NOMO-1 (cell line): ENCODE results near the gene SERTAD3.

Experiments
- DNase-seq, 2 experiments: peaks; one replicate each; lab custom pipeline; 2025; ENCODE audit not compliant: unreplicated experiment in 2 of 2; lab: John Stamatoyannopoulos, UW

SERTAD3 gene

GRCh38 chr19:40425450-40426287, 18.5 kb downstream of the SERTAD3 start, which contains the start of gene SERTAD1:
TSS of gene SERTAD1 (minus strand) at chr19:40425992. CDS start at chr19:40423546, 2,446 bp downstream.
- DNase-seq: peak; percentile 99 to 100

- DNase-seq: no peak
Observed at GRCh38 chr19:40424637-40425449, 19.3 kb downstream of the SERTAD3 start.

GRCh38 chr19:40423938-40424337, 20.2 kb downstream of the SERTAD3 start:
- DNase-seq: no peak

- no peak for DNase-seq
Observed at GRCh38 chr19:40422748-40423566, 21.2 kb downstream of the SERTAD3 start.

DNA sequence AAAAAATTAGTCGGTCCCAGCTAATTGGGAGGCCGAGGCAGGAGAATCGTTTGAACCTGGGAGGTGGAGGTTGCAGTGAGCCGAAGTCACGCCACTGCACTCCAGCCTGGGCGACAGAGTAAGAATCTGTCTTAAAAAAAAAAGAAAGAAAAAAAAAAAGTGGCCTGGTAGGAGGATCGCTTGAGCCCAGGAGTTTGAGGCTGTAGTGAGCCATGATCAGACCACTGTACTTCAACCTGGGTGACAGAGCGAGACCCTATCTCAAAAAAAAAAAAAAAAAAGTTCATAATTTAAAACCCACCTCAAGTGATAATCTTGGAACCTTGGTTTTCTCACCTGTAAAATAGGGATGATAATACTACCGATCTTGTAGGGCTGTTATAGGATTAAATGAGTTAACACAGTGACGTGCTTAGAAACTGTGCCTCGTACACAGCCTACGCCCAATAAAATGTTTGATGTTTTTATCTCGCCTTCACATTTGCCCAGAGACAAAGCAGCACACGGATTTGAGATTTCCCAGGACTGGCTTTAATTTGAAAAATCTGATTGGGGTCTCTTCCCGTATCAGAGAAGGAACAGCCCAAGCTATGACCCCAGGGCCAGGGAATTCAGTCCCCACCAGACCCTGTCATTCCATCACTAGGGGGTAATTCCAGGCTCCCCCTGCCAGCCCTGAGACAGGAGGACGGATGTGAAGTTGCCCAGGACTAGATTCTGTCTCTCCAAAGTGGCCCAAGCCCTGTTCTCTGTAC, 22.0 kb downstream of the SERTAD3 start:
- no peak for DNase-seq

GRCh38 chr19:40420766-40421765, 23.1 kb downstream of the SERTAD3 start:
- peak; percentile 66 to 86 for DNase-seq

GRCh38 chr19:40420451-40420765, 23.7 kb downstream of the SERTAD3 start:
- DNase-seq: no peak

- no peak for DNase-seq
Observed at GRCh38 chr19:40419780-40420179, 24.4 kb downstream of the SERTAD3 start.

DNA sequence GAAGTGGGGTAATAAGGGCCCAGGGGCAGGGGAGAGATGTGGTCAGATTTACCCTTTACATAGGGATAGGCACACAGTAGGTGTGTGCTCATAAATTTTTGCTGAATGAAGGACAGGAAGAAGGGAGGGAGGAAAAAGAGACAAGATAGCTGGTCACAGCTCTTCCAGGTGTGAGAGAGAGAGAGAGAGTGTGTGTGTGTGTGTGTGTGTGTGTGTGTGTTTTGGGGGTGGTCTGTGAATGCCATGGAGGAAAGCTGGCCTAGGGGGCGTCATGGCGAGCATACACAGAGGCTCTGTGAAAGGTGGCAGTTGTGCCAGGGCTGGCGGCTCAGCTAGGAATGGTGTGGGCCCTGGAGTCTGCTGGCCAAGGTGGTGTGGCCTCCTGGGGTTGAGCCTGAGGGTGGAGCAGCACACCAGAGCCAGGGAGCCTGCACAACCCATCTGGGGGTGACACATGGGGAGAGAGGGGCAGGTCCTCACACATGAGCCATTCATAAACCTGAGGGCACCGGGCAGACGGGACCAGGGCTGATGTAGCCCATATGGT, 25.0 kb downstream of the SERTAD3 start:
- DNase-seq: no peak

DNA sequence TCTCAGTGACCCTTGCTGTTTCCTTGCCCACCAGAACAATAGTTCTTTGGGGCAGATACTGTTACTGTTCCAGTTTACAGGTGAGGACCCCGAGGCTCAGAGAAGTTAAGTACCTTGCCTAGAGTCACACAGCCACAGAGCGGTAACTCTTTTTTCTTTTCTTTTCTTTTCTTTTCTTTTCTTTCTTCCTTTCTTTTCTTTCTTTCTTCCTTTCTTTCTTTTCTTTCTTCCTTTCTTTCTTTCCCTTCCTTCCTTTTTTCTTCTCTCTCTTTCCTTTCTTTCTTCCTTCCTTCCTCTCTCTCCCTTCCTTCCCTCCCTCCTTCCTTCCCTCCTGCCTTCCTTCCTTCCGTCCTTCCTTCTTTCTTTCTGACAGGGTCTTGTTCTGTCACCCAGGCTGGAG, 26.1 kb downstream of the SERTAD3 start:
- DNase-seq: no peak

GRCh38 chr19:40417643-40417981, 26.5 kb downstream of the SERTAD3 start:
- no peak for DNase-seq

GRCh38 chr19:40416918-40417642, 27.1 kb downstream of the SERTAD3 start:
- peak in 1 of 2 experiments; percentile 30 for DNase-seq

DNA sequence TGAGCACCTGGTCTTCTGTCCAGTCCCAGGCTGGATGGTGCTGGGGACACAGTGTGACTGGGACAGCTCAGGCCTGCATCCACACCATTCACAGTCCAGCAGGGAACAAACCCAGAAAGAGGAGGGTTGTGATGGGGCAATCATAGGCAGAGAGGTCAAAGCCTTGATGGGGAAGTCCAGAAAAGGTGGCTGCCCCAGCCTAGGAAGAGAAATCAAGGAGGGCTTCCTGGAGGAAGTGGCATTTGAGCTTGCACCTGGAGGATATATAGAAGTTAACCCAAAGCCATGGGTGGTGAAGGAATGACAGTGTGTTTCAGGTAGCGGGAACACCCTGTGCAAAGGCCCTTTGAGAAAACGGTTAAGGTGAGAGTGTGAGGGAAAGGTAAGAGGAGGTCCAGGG, 28.4 kb downstream of the SERTAD3 start:
- no peak for DNase-seq

- DNase-seq: no peak
Observed at GRCh38 chr19:40414542-40415535, 29.3 kb downstream of the SERTAD3 start.

DNA sequence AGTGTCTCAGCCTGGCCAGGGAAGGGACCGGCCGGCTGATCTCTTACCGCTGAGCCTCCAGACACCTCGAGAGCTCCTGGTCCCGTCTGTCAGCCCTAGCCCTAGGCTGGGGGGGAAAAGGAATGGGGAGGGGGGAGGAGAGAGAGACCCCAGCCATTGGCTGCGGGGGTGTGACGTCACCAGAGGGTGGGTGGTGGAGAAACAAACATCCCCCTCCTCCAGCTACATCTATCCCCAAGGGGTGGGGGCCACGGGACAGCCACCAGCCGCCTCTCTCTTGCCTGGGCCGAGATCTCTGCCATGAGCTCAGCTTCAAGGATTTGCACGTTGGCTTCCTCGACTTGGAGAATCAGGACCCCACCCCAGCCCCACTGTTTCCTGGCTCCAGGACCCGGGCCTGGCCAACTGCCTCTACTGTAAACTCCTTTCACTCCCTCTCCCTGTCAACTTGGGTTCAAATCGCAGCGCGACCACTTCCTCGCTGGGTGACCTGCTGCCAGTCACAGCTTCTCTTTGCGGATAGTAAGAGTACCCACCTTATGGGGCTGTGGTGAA, 30.8 kb downstream of the SERTAD3 start, which contains the start of gene PRX:
Gene PRX, minus strand, starts transcription at position 88 of the 555 bp plus-strand sequence. CDS start 5,446 bp downstream, outside the sequence.
- no peak for DNase-seq

- DNase-seq: no peak
Observed at GRCh38 chr19:40412866-40413265, 31.3 kb downstream of the SERTAD3 start.
